ENCODE measurements around the gene ACE.

- TF ChIP-seq POLR2A (IDR thresholded peaks at IDR 0.05; ENCODE audit: low read depth, low read length) = no peak
- TF ChIP-seq POLR2AphosphoS5 (IDR thresholded peaks at IDR 0.05; ENCODE audit: low read depth, low read length) = no peak
These were observed 3.4 kb downstream of the ACE start for GRCh38 chr17:63480192-63480784.
